Activated T-helper 1 cell treated with Interleukin-2 at 50 U/mL for 16 hours (primary cell): ENCODE data around the gene GAA.
A peak's percentile ranks its signal among the peaks of the same experiment; 100 is the strongest.

Experiments used
- DNase-seq: peaks from one replicate; pipeline ENCODE4 v3.0.0-alpha.2; 2020; ENCODE audit warnings: low read depth

The GAA gene

DNA sequence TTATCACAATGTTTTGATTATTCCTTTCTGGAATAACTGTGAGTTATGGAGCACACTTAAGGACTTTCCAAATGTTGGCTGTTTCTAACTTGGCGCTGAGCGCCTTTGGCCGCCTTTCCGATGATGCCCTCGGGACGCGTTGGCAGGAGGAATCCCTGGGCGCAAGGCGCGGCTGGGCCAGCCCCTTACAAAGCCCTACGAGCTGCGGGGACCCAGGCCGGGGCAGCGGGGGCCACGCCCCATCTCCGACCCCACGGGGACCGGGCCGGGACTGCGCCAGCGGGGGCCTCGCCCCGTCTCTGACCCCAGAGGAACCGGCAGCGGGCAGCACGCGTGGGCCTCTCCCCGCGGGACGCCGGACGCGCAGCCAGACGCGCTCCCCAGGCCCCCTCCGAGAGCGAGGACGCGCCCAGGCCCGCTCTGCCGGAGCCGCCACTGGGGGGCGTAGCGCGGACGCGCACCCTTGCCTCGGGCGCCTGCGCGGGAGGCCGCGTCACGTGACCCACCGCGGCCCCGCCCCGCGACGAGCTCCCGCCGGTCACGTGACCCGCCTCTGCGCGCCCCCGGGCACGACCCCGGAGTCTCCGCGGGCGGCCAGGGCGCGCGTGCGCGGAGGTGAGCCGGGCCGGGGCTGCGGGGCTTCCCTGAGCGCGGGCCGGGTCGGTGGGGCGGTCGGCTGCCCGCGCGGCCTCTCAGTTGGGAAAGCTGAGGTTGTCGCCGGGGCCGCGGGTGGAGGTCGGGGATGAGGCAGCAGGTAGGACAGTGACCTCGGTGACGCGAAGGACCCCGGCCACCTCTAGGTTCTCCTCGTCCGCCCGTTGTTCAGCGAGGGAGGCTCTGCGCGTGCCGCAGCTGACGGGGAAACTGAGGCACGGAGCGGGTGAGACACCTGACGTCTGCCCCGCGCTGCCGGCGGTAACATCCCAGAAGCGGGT, at the start of gene GAA:
Gene GAA (plus strand): TSS at position 571 of the 935 bp plus-strand sequence. CDS start 3,006 bp downstream, outside the sequence.
- DNase-seq: peak; percentile 87

DNA sequence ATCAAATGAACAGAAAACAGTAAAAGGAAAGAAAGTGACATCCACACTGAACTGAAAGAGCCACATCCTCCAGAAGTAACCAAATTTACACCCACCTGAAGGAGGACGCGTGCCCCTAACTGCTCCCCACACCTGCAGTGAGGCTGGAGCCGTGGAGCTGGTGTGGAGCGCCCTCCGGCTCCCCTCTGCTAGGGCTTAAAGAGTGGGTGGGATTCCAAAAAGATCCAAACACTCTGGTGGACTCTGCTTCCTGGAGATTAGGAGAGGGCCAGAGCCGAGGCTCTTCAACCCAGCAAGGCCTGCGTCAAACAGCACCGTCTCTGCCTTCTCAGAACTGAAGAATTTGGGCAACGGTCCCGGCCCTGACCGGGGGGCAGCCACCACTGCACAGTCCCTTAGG, 49.7 kb upstream of the GAA start:
- no peak for DNase-seq

GRCh38 chr17:80053102-80053501, 48.3 kb upstream of the GAA start:
- DNase-seq: no peak

- no peak for DNase-seq
These were observed 45.8 kb upstream of the GAA start for GRCh38 chr17:80055597-80055996.

DNA sequence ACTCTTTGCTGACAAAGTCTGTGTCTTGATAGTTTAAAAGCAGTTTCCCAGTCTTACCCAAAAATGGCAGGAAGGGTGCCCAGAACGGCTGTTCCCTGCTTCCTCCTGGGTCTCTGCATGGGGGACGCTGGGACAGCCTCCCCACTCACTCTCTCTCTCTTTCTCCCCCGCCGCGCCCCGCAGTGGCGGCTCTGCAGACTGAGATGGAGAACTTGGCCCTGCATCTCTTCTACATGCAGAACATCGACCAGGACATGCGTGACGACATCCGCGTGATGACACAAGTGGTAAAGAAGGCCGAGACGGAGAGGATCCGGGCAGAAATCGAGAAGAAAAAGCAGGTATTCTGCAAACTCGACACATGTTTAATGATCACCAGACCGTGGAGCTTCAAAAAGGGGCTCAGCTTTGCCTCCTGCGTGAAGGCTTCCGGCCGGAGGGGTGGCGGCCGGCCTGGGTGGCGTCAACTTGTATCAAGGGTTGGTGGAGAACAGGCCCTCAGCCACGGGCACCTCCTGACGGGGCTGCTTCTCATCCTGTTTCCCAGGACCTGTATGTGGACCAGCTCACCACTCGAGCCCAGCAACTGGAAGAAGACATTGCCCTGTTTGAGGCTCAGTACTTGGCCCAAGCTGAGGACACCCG, 42.9 kb upstream of the GAA start:
- DNase-seq: no peak

DNA sequence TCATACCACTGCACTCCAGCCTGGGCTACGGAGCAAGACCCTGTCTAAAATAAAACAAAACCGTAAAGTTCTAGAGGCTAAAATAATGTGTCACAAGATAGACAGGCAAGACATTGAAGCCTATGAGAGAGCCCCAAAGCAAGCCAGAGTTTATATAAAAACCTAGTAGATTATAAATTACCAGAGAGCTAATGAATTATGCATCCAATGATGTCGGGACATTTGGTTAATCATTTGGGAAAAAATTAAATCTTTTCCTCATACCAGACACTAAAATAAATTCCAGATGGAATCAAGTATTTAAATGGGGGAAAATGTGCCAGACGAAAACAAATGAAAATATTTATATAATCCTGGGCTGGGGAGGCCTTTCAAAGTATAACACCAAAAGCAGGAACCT, 40.7 kb upstream of the GAA start:
- no peak for DNase-seq

DNA sequence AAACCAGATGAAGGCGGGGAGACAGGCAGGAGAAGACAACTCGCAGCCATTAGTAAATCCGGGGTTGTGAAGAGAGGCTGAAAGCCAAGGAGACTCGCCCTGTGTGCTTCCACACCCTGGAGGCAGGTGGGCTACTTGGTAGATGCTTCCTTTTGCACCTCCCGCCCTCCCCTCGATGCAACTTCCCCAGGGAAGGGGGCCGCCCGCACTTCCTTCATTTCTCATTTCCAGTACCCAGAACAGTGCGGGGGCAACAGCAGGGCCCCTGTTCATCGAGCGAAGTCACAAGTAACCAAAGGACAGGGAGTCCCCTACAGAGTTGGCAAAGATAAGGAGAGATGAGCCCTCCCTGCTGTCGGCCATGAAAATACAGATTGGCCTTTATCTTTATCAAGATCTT, 40.0 kb upstream of the GAA start:
- DNase-seq: no peak

- no peak for DNase-seq
These were observed 37.4 kb upstream of the GAA start for GRCh38 chr17:80063830-80064585.

GRCh38 chr17:80064696-80065095, 36.7 kb upstream of the GAA start:
- DNase-seq: no peak

DNA sequence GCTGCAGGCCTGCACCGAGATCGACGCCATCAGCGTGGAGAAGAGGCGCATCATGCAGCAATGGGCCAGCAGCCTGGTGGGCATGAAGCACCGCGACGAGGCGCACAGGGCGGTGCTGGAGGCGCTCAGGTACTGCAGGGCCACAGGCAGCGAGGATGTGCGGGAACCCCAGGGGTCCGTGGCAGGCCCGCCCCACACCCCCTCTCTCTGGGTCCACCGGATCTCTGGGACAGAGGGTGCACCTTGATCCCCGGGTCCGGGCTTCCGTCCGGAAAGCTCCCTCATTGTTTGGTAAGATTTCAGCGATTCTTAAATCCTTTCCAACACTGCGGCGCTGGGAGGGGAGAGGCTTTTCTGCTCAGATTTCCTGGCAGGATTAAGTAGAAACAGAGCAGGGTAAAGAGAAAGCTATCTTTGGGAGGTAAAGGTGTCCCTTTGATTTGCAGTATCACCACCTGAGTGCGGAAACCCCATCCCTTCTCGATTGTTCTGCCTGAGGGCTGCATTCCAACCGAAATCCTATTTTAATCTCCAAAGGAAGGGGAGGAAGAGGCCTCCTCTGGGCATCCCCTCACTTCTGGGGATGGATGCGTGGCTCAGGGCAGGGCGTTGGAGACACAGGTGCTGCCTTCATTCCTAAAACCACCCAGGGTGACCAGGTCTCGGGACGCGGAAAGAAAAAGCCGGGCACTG, 35.8 kb upstream of the GAA start:
- DNase-seq: no peak

DNA sequence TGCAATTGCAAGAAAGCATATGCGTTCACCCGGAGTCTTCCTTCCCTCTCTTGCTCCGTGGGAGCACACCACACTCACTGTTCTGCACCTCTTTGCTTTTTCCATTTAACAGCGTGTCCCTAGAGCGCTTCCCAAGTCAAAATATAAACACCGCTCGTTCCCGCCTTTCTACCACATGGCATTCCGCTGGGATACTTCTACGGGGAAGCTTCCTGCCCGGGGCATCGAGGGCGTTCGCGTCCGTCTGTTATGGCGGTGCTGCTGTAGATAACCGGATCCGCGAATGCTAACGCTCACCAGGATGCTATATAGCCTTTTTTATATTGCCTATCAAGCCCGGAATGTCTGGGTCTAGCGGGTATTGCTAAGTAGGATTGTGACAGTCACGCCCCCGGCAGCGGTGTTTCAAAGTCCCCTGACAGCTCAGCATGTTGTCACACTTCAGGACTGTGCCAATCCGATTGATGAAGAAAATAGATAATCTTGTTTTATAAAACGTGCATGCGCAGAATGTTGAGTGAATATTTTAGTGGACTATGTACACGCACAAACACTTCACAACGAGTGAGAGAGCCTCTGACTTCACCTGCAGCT, 33.9 kb upstream of the GAA start:
- no peak for DNase-seq

DNA sequence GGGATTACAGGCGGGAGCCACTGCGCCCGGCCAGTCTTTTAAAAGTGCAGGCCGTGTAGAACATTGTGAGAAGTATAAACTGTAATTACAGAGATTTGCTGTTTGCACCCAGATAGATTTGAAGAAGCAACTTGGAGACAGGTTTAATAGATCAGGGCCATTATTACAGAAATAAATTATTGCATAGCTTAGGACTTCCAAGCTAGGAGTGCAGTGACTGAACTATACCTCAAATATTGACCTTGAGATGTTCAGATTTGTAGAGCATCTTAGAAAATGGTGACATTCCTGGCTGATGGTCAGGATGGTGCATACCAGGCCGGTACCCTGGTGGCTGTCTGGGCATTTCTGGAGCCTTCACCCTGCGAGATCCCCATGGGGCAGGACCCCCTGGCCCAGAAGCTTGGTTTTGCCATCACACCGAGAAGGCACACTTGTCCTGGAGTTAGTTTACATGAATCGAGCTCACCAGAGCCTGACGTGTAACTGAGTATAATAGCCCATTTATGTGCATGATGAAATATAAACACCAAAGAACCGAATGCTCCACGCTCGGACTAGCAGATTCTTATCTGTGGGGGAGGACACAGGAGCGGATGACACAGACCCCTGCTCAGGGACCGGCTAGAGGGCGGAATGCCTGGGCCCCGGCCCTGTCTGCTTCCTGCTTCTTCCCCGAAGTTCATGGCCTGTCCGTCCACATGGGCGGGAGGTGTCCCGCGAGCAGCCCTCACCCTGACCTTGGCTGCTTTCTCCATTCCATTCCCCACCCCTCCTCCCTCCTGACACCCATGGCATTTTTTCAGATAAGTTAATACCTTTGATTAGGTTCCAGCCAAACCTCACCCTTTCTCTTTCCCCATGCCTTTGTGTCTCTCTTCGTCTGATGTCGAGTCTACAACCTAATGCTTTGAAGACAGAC, 32.8 kb upstream of the GAA start:
- DNase-seq: no peak

GRCh38 chr17:80070375-80071115, 30.8 kb upstream of the GAA start:
- no peak for DNase-seq

DNA sequence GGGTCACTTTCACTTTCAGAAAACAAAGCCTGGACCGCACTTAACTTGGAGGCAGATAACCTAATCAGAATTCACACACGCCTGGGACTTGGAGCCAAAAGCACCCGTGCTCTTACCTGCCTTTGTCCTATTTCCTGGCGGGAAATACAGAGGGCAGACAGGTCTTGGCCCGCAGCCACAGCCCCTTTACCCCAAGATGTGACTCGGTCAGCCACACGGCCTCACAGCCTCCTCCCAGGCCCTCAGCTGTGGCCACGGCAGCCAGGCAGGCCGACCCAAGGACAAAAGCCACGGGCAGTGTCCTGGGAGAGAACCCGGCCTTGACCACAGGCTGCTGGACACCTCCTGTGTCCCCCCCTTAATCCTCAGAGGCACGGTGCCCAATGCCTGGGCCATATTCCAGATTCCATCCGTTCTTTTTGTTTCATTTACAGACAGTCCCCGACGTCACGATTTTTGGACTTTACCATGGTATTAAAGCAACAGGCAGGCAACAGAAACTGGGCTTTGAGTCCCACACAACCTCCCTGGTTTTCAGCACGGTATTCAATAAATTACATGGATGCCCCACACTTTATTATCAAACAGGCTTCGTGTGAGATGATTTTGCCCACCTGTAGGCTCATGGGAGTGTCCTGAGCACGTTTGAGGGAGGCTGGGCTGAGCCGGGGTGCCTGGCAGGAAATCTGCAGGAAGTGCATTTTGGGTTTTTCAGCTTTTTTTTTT, 30.1 kb upstream of the GAA start:
- no peak for DNase-seq

- DNase-seq: no peak
These were observed 29.0 kb upstream of the GAA start for GRCh38 chr17:80072410-80072809.

DNA sequence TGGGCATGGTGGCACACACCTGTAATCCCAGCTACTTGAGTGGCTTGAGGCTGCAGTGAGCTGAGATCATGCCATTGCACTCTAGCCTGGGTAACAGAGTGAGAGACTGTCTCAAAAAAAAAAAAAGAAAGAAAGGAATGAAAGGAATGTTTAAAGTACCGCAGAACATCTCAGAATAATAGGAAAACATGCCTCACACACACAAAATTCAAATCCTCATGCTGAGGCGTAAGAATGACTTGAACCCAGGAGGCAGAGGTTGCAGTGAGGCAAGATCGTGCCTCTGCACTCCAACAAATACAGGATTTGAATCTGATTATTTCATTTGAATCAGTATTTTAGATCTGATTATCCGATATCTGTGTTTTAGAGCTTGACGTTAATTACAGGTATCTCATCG, 21.3 kb upstream of the GAA start:
- no peak for DNase-seq

DNA sequence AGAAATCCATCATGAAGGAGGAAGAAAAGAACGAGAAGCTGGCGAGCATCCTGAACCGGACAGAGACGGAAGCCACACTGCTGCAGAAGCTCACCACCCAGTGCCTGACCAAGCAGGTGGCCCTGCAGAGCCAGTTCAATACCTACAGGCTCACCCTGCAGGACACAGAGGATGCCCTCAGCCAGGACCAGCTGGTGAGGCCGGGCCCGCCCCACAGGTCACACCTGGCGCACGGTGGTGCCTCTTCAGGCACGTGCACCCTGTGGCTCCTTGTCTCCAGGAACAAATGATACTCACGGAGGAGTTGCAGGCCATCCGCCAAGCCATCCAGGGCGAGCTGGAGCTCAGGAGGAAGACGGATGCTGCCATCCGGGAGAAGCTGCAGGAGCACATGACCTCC, 19.8 kb upstream of the GAA start:
- no peak for DNase-seq

GRCh38 chr17:80082403-80083135, 18.8 kb upstream of the GAA start:
- peak; percentile 25 for DNase-seq
